Measurements from ENCODE around the gene COL5A2. TPM values are rescaled to one million over a fixed set of nuclear protein-coding genes. Genes with fewer than 3 reads are reported as not detected.

COL5A2 gene
- total RNA-seq, 4 donors from 2014 or later = 16.1 to 62.8 (median 33.1) TPM

GRCh38 chr2:189137519-189137918, 42.0 kb downstream of the COL5A2 start:
- intact Hi-C loops (cut with DNase I; ENCODE audit: low total_unique reads) = no loop called here
- no peaks in the 10 kb centered on the region for H3K27me3 ChIP-seq
- no peak overlapping the region for H3K27ac ChIP-seq
- H3K4me3 ChIP-seq = no peak overlapping the region
- peaks cover 0 to 4% (median 0%) of the 10 kb centered on the region in 4 donors for H3K4me1 ChIP-seq
- TF ChIP-seq POLR2AphosphoS5 (IDR thresholded peaks at IDR 0.05) (no peak), POLR2A (IDR thresholded peaks at IDR 0.05) (no peak), EP300 (IDR thresholded peaks at IDR 0.05; ENCODE audit: low read depth) (no peak)
- TF ChIP-seq, protein P1, sequence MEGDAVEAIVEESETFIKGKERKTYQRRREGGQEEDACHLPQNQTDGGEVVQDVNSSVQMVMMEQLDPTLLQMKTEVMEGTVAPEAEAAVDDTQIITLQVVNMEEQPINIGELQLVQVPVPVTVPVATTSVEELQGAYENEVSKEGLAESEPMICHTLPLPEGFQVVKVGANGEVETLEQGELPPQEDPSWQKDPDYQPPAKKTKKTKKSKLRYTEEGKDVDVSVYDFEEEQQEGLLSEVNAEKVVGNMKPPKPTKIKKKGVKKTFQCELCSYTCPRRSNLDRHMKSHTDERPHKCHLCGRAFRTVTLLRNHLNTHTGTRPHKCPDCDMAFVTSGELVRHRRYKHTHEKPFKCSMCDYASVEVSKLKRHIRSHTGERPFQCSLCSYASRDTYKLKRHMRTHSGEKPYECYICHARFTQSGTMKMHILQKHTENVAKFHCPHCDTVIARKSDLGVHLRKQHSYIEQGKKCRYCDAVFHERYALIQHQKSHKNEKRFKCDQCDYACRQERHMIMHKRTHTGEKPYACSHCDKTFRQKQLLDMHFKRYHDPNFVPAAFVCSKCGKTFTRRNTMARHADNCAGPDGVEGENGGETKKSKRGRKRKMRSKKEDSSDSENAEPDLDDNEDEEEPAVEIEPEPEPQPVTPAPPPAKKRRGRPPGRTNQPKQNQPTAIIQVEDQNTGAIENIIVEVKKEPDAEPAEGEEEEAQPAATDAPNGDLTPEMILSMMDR (IDR thresholded peaks at IDR 0.05) = no peak
- H3K36me3 ChIP-seq = no peaks in the 10 kb centered on the region
- no peak for DNase-seq
- WGBS, 2 donors (ENCODE audit: low coverage in 1 of 2) = 83 to 91% methylated on average over 1 of the region's 1 CpG
- in situ Hi-C loops (cut with MboI; ENCODE audit: low pct_ligation_motif_present in 1 of 4, low pct_unique_long_range_greater_than_20kb in 1 of 4, low sequenced_read_pairs in 3 of 4) = loop anchor here in 1 of 4 donors (25.0 kb wide), 1 partner anchor 275 kb away; no protein-coding TSS in a partner anchor
- no peaks in the 10 kb centered on the region for H3K9me3 ChIP-seq

- no peaks in the 10 kb centered on the region for H3K36me3 ChIP-seq
- H3K27ac ChIP-seq = no peak overlapping the region
- WGBS, 2 donors (ENCODE audit: low coverage in 1 of 2) = 45 to 98% methylated on average over 4 of the region's 4 CpGs
- no peaks in the 10 kb centered on the region for H3K9me3 ChIP-seq
- in situ Hi-C loops (cut with MboI; ENCODE audit: low pct_ligation_motif_present in 1 of 4, low pct_unique_long_range_greater_than_20kb in 1 of 4, low sequenced_read_pairs in 3 of 4) = loop anchor here in 1 of 4 donors (25.0 kb wide), 1 partner anchor 278 kb away; no protein-coding TSS in a partner anchor
- H3K27me3 ChIP-seq = no peaks in the 10 kb centered on the region
- DNase-seq = no peak
- intact Hi-C loops (cut with DNase I; ENCODE audit: low total_unique reads) = no loop called here
- H3K4me3 ChIP-seq = no peak overlapping the region
- no peak for TF ChIP-seq POLR2A (IDR thresholded peaks at IDR 0.05)
- TF ChIP-seq POLR2AphosphoS5 (IDR thresholded peaks at IDR 0.05) = no peak
- TF ChIP-seq, protein P1 (IDR thresholded peaks at IDR 0.05) = no peak
- TF ChIP-seq EP300 (IDR thresholded peaks at IDR 0.05; ENCODE audit: low read depth) = no peak
- peaks cover 0 to 4% (median 0%) of the 10 kb centered on the region in 4 donors for H3K4me1 ChIP-seq
These were observed 45.1 kb downstream of the COL5A2 start for GRCh38 chr2:189134485-189134884.

GRCh38 chr2:189131991-189132390, 47.6 kb downstream of the COL5A2 start:
- H3K9me3 ChIP-seq = no peaks in the 10 kb centered on the region
- no peaks in the 10 kb centered on the region for H3K36me3 ChIP-seq
- no peaks in the 10 kb centered on the region for H3K27me3 ChIP-seq
- no peak overlapping the region for H3K27ac ChIP-seq
- peaks cover 0 to 14% (median 0%) of the 10 kb centered on the region in 4 donors for H3K4me1 ChIP-seq
- in situ Hi-C loops (cut with MboI; ENCODE audit: low pct_ligation_motif_present in 1 of 4, low pct_unique_long_range_greater_than_20kb in 1 of 4, low sequenced_read_pairs in 3 of 4) (loop anchor here in 1 of 4 donors (25.0 kb wide), 1 partner anchor 280 kb away; no protein-coding TSS in a partner anchor), intact Hi-C loops (cut with DNase I; ENCODE audit: low total_unique reads) (no loop called here)
- H3K4me3 ChIP-seq = no peak overlapping the region
- WGBS, 2 donors (ENCODE audit: low coverage in 1 of 2) = 51 to 59% methylated on average over 3 of the region's 3 CpGs
- no peak for TF ChIP-seq EP300 (IDR thresholded peaks at IDR 0.05; ENCODE audit: low read depth)
- TF ChIP-seq POLR2AphosphoS5 (IDR thresholded peaks at IDR 0.05) = no peak
- TF ChIP-seq, protein P1 (IDR thresholded peaks at IDR 0.05) = no peak
- no peak for TF ChIP-seq POLR2A (IDR thresholded peaks at IDR 0.05)
- no peak for DNase-seq

DNA sequence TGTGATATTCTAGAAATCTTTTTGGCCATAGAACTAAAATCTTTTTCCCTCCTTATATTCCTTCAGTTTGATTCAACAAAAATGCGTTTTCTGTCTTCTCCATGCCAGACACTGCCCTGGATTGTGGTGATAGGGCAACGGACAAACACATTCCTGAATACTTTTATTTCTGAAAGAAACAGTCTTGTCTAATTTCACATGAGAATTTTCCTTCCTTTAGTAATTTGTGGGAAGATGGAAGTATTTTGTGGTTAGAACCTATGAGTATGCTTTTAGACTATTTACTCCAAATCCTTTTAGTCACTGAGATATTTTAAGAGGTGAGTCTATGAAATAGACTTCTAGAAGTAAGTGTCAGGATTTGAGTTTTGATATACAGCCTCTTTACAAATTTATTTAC, 49.6 kb downstream of the COL5A2 start:
- Histone ChIP-seq H3K27ac (no peak overlapping the region), H3K36me3 (no peaks in the 10 kb centered on the region), H3K9me3 (no peaks in the 10 kb centered on the region), H3K27me3 (no peaks in the 10 kb centered on the region), H3K4me3 (no peak overlapping the region), H3K4me1 (peaks cover 0 to 14% (median 0%) of the 10 kb centered on the region in 4 donors)
- in situ Hi-C loops (cut with MboI; ENCODE audit: low pct_ligation_motif_present in 1 of 4, low pct_unique_long_range_greater_than_20kb in 1 of 4, low sequenced_read_pairs in 3 of 4) (loop anchor here in 1 of 4 donors (25.0 kb wide), 1 partner anchor 282 kb away; no protein-coding TSS in a partner anchor), intact Hi-C loops (cut with DNase I; ENCODE audit: low total_unique reads) (no loop called here)
- DNase-seq = no peak
- no peak for TF ChIP-seq EP300 (IDR thresholded peaks at IDR 0.05; ENCODE audit: low read depth)
- TF ChIP-seq, protein P1 (IDR thresholded peaks at IDR 0.05) = no peak
- no peak for TF ChIP-seq POLR2AphosphoS5 (IDR thresholded peaks at IDR 0.05)
- no peak for TF ChIP-seq POLR2A (IDR thresholded peaks at IDR 0.05)
- WGBS, 2 donors (ENCODE audit: low coverage in 1 of 2) = 71 to 74% methylated on average over 2 of the region's 2 CpGs
